ENCODE measurements around the gene DEXI.
A peak's percentile ranks its signal among the peaks of the same experiment; 100 is the strongest.

The DEXI gene

DNA sequence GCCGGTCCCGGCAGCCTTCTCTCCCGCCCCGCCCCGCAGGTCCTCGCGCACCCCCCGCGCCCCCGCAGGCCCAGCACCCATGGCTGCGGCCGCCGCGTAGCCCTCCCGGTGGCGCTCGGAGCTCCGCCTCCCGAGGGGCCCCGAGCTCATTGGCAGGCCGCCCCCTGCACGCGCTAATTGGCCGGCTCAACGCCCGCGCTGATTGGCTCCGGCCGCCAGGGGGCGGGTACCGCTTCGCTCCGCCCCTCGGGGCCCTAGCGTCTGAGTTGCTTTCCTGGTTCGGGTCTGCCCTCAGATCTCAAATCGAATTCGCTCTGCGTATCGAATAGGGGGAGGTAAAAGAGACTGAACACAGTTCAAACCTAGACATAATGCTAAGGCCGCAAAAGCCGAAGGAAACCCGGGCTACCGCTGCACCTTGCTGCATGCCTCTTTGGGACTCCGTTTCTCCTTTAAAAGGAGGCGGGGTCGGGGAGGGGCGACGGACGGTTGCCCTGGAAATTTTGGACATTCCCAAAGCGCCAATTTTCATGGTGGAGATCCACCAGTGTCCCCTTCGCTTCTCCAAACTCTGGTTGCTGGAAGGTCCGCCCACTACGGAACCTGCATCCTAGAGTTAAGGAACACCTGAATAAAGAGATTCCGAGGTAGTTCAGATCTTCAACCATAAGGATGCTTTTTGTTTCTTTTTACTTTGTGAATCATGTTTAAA, at the start of gene DEXI:
Gene DEXI, minus strand, starts transcription at position 117 of the 712 bp plus-strand sequence. CDS start 463 bp downstream, outside the sequence.
- peak; percentile 90 for DNase-seq (ENCODE audit: low read depth)

GRCh38 chr16:10990378-10990777, 48.1 kb upstream of the DEXI start:
- no peak for DNase-seq (ENCODE audit: low read depth)

- no peak for DNase-seq (ENCODE audit: low read depth)
These were observed 47.3 kb upstream of the DEXI start for GRCh38 chr16:10989559-10989958.

DNA sequence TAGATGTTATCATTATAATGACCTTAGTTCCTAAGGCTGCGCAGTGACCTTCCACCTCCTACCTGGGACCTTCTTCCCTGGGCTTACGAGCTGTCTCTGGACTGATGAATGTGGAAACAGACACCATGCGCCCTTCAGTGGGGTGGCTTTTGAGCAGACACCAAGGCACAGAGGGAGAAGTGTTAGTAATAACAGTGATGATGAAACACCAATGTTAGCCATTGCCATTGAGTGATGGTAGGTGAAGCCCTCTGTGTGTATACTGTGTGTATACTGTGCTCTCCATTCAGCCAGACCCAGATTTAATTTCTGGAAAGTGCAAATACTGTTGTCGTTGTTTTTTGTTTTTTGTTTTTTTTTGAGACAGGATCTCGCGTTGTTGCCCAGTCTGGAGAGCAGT, 46.6 kb upstream of the DEXI start:
- DNase-seq (ENCODE audit: low read depth): no peak

DNA sequence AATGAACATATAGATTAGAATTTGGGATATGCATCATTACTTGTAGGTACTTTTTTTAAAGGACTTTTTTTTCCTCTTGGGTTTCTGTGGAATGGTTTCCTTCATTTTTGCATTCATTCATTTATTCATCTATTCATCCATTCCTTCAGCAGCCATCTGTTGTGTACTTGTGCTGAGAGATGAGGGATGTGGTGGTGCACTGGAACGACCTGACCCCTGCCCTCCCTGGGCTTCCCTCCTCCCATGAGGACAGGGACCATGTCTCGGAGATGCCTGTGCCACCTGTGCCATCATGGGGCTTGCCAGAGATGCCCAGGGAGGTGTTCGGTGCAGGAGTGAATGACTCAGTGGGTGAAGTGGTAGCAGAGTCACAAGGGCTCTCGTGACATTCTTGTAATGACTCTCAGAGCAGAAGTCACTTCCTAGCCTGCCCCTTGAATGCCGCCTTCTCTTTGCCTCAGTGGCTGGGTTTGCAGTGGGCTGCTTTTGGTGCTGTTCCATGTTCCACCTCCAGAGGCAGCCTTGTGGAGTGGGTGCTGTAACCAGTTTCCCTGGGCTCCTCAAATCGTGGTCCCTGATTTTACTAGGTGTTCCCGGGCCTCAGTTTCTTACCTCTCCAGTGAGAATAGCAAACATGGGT, 46.0 kb upstream of the DEXI start:
- DNase-seq (ENCODE audit: low read depth): no peak

DNA sequence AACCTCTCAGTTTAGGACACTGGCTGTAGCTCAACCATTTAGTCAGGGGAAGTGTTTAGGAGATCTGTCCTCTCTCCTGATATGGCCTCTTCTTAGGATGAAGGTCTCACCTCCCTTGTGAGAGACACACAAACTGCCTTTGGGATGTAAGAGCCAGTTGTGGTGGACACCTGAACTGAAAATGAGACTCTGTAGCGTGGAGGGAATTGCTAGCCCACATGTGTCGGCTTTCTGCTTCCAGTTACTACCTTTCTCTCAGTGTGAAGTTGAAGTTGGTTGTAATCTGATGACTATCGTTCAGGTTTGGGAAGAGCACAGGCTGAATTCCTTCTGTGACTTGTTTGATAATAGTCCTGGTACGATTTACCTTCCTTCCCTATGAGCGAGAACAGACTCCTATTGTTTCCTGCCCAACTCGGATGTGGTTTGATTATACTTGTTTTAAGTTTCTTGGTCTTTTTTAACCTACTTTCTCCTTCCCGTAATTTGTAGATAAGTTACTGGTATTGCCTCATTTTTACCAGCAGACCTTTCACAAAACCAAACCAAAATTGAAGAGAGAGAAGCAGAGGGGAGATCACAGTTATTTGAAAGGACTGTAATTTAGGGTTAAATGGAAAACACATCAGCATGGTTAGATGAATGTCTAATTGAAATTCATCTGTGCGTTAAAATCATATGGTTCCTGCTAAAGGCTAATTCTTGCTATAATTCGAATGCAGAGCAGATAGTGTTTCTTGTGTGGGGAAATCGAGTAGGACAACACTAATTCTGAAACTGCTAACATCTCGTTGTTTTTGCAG, 45.3 kb upstream of the DEXI start:
- no peak for DNase-seq (ENCODE audit: low read depth)

DNA sequence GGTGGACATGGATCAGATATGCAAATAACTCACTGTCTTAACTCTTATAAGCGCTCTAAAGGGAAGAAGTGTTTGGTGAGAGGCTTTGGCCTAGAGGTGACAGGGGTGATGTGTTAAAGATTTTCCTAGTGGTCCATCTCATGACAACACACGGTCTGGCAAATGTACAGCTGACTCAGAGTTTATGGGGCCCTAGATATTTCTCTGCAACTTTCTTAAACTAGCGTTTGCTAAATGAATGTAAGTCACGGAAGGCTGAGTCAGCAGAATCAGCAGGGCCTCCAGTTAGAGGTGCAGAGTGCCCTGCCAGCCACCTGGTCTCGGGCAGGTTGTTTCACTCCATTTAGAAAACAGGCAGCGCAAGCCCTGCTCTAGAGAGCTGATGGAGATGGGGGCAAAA, 42.2 kb upstream of the DEXI start:
- peak; percentile 70 for DNase-seq (ENCODE audit: low read depth)

- DNase-seq (ENCODE audit: low read depth): no peak
These were observed 40.9 kb upstream of the DEXI start for GRCh38 chr16:10983159-10983558.

GRCh38 chr16:10982465-10983150, 40.3 kb upstream of the DEXI start:
- no peak for DNase-seq (ENCODE audit: low read depth)

DNA sequence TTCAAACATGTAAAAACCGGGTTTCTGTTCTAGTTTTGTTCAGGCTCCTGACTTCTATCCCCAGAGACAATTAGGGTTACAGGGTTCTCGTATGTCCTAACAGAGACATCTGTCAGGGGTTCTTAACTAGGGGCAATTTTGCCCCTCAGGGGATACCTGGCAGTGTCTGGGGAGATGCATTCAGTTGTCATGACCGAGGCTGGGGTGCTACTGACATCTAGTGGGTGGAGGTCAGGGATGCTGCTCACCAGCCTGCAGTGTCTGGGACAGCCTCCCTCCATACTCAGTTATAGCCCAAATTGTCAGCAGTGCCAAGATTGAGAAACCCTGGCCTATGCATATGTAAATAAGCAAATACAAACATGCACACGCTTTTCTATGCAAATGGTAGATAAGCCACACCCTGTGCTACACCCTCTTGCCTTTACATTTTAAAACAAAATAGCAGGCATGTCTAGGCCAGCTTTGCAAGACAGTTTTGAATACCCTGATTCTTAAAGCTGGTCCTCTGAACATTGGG, 39.5 kb upstream of the DEXI start:
- no peak for DNase-seq (ENCODE audit: low read depth)

- no peak for DNase-seq (ENCODE audit: low read depth)
These were observed 38.5 kb upstream of the DEXI start for GRCh38 chr16:10980813-10981212.

DNA sequence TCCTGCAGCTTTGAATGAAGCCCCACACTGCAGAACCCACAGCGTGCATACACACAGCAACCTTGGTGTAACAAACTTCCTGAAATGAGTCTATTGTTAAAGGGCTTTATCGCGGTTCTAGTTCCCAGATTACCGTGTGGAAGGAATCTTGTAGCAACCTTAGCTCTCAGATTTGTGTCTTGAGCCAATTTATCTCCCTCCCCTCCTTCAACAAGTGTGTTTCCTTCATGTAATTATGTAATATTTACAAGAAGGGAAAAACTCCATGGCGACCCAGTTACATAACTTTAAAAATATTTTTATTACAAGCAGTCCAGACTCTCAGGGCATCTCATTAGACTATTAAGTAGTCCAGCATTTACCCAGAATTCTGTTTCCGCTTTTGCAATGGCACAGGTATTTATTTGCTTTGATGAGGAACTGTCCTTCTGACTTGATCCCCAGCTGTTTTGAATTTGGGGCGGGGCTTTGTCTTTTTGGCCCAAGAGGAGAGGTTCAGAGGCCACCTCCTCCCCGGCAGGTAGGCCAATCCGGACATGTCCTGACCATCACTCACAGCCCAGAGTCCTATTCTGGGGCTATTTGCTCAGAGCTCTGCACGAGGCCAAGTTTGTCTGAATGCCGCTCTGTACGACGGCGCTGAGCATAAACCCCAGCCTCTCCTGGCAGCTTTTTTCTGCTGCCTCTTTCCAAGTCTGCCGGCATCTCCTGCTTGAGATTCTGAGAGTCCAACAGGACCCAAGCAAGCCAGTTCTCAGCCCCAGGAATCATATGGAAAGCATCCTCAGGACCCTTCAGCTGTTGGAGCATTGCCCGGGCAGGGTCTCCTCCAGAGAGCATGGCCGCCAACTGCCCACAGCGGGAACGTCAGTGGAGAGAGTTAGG, 37.7 kb upstream of the DEXI start:
- peak; percentile 60 for DNase-seq (ENCODE audit: low read depth)

- no peak for DNase-seq (ENCODE audit: low read depth)
These were observed 36.7 kb upstream of the DEXI start for GRCh38 chr16:10978871-10979446.

- DNase-seq (ENCODE audit: low read depth): no peak
These were observed 35.9 kb upstream of the DEXI start for GRCh38 chr16:10978124-10978523.

- no peak for DNase-seq (ENCODE audit: low read depth)
These were observed 34.4 kb upstream of the DEXI start for GRCh38 chr16:10976634-10977033.

DNA sequence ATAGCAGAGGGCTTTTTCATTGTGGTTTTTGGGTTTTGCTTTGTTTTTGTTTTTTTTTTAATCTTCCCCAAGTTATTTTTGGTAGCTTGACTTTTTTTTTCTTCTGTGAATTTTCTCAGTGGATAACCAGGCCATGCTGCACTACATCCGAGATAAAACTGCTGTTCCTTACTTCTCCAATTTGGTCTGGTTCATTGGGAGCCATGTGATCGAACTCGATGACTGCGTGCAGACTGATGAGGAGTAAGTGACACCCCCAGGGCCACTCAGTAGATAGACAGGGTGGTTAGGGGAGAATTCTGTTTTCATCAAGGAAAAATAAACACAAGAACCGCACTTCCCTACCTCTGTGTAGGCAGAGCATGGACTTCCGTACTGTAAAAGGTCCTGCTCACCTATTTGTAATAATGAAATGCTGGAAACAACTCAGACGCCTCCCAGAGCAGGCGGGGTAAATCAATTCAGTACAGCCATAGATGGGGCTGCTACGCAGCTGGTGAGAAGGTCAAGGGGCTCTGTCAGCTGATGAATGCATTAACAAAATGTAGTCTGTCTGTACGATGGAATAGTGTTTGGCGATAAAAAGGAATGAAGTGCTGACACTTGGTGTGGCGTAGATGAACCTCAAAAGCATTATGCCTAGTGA, 30.7 kb upstream of the DEXI start:
- no peak for DNase-seq (ENCODE audit: low read depth)

- DNase-seq (ENCODE audit: low read depth): no peak
These were observed 30.0 kb upstream of the DEXI start for GRCh38 chr16:10972108-10972818.

- DNase-seq (ENCODE audit: low read depth): peak; percentile 98
These were observed 29.3 kb upstream of the DEXI start for GRCh38 chr16:10971560-10971961.

- DNase-seq (ENCODE audit: low read depth): no peak
These were observed 27.8 kb upstream of the DEXI start for GRCh38 chr16:10970065-10970464.

GRCh38 chr16:10969615-10970014, 27.3 kb upstream of the DEXI start:
- no peak for DNase-seq (ENCODE audit: low read depth)
